Measurements from ENCODE around the gene CNTN5.

DNA sequence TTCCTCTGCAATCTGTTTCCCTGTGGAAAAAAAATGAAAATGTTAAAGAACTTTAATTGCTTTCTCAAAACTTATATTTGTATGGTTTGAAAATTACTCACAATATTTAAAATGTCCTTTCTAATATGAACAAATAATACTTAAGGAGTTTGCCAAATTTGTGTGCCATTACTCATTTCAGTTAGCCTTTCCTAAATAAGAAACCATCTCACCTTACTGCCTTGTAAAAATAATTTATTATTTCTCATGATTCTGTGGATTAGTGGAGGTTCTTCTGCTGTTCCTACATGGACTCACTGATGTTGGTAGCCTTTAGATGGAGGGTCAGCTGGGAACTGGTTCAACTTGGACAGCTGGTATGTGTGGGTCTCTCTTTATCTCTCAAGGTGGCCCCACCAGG lies 428.6 kb downstream of the CNTN5 start:
- no peak for TF ChIP-seq EZH2phosphoT487 (IDR thresholded peaks at IDR 0.05; ENCODE audit: insufficient read depth, low read depth)
- TF ChIP-seq EZH2 (IDR thresholded peaks at IDR 0.05; ENCODE audit: insufficient read depth, poor library complexity, severe bottlenecking): no peak

Data from GM23248 (cell line).